PC-3 (cell line): ENCODE data around the gene PEX11A. TPM values are rescaled to one million over a fixed set of nuclear protein-coding genes. Genes with fewer than 3 reads are reported as not detected.
A peak's percentile ranks its signal among the peaks of the same experiment; 100 is the strongest.

ENCODE experiments used
- ATAC-seq: fragments of 200-7000 bp; cut with Tn5 transposase; 2 replicates; pipeline ENCODE4 v1.9.1; 2020; ENCODE audit warnings: mild to moderate bottlenecking, moderate library complexity
- BruUV-seq: library from RNA; stranded (reverse); fragments of 400-500 nt; replicated peaks from 2 replicates; lab custom pipeline; 2021; lab: Mats Ljungman, UMichigan
- CTCF ChIA-PET: fragments of 300-600 bp; sonication (Branson Sonifier 250); formaldehyde crosslinking; loops from one replicate; lab custom pipeline; 2022; ENCODE audit warnings: antibody characterized with exemption; lab: Charles Lee
- POLR2A ChIA-PET: fragments of 300-600 bp; sonication (Branson Sonifier 250); formaldehyde crosslinking; loops from one replicate; lab custom pipeline; 2022; ENCODE audit warnings: antibody characterized with exemption; ENCODE audit not compliant: unreplicated experiment; lab: Charles Lee
- DNase-seq: peaks from one replicate; pipeline ENCODE4 v3.0.0-alpha.2; 2015
- H2AFZ ChIP-seq: fragments of 300-600 bp; sonication (generic); 2 replicates; pipeline ENCODE4 v1.6.0; 2016; ENCODE audit warnings: antibody characterized with exemption, low read length
- H3F3A ChIP-seq: fragments of 300-600 bp; sonication (generic); one replicate; pipeline ENCODE4 v1.6.0; 2017; ENCODE audit warnings: antibody characterized with exemption, low read length, control low read depth, mild to moderate bottlenecking; ENCODE audit not compliant: unreplicated experiment
- H3K27ac ChIP-seq: fragments of 300-600 bp; sonication (generic); 2 replicates; pipeline ENCODE4 v1.5.1; 2016; ENCODE audit warnings: mild to moderate bottlenecking, low read length
- H3K27me3 ChIP-seq: fragments of 300-600 bp; sonication (generic); 2 replicates; pipeline ENCODE4 v1.6.1; 2016; ENCODE audit warnings: low read length, mixed read lengths
- H3K36me3 ChIP-seq: fragments of 300-600 bp; sonication (generic); 2 replicates; pipeline ENCODE4 v1.6.1; 2016; ENCODE audit warnings: low read depth, mixed run types, low read length, mixed read lengths
- H3K4me1 ChIP-seq: fragments of 300-600 bp; sonication (generic); 2 replicates; pipeline ENCODE4 v1.5.1; 2016; ENCODE audit warnings: low read length; ENCODE audit not compliant: insufficient read depth
- H3K4me2 ChIP-seq: fragments of 300-600 bp; sonication (generic); 2 replicates; pipeline ENCODE4 v1.6.0; 2016; ENCODE audit warnings: low read length
- H3K4me3 ChIP-seq: fragments of 300-600 bp; sonication (generic); 2 replicates; pipeline ENCODE4 v1.5.1; 2016; ENCODE audit warnings: mild to moderate bottlenecking, low read length, mixed read lengths
- H3K79me2 ChIP-seq: fragments of 300-600 bp; sonication (generic); 2 replicates; pipeline ENCODE4 v1.6.1; 2017; ENCODE audit warnings: low read length, mixed read lengths
- H3K9ac ChIP-seq: fragments of 300-600 bp; sonication (generic); 2 replicates; pipeline ENCODE4 v1.6.0; 2016; ENCODE audit warnings: mild to moderate bottlenecking, low read length
- H3K9me2 ChIP-seq: fragments of 300-600 bp; sonication (generic); replicated peaks from 2 replicates; pipeline ENCODE4 v1.6.1; 2016; ENCODE audit warnings: mixed run types, low read length, mixed read lengths
- H3K9me3 ChIP-seq: fragments of 300-600 bp; sonication (generic); 2 replicates; pipeline ENCODE4 v1.6.1; 2016; ENCODE audit warnings: low read length, mixed read lengths
- H4K20me1 ChIP-seq: fragments of 300-600 bp; sonication (generic); 2 replicates; pipeline ENCODE4 v1.6.1; 2016; ENCODE audit warnings: low read length, mixed read lengths
- CTCF ChIP-seq: fragments of 300-600 bp; sonication (generic); conservative IDR thresholded peaks from 2 replicates; pipeline ENCODE4 v1.5.1; 2017; ENCODE audit warnings: antibody characterized with exemption, low read depth, mild to moderate bottlenecking, low read length
- EZH2 ChIP-seq: fragments of 300-600 bp; sonication (generic); IDR thresholded peaks from one replicate; pipeline ENCODE4 v1.6.1; 2017; ENCODE audit warnings: antibody characterized with exemption, mild to moderate bottlenecking, low read length; ENCODE audit not compliant: unreplicated experiment
- EZH2phosphoT487 ChIP-seq: fragments of 300-600 bp; sonication (generic); IDR thresholded peaks from 2 replicates; pipeline ENCODE4 v1.6.1; 2018; ENCODE audit warnings: mild to moderate bottlenecking, antibody characterized with exemption, low read length, borderline replicate concordance
- intact Hi-C: fragments of 100-400 bp; cut with micrococcal nuclease; formaldehyde crosslinking; loops from 2 replicates; pipeline ENCODE4 v1.9.0; 2023
- total RNA-seq: library from RNA; depleted of rRNA; stranded (reverse); fragments of >200 nt; gene quantifications from 2 replicates; pipeline ENCODE4 v1.2.3, GENCODE V29; 2014

Gene PEX11A
- total RNA-seq, 1 experiment from 2014 or later, result 9.7 TPM

GRCh38 chr15:89685995-89686394 is 4.6 kb downstream of the PEX11A start:
- Histone ChIP-seq H2AFZ (no peak overlapping the region), H3K79me2 (peaks cover 20% of the 10 kb centered on the region), H4K20me1 (no peaks in the 10 kb centered on the region), H3K36me3 (peaks cover 6% of the 10 kb centered on the region; the same call in 1 of the 2 replicates), H3K4me2 (no peak overlapping the region), H3K4me1 (peaks cover 21% of the 10 kb centered on the region), H3K27ac (no peak overlapping the region), H3K27me3 (no peaks in the 10 kb centered on the region), H3K9me3 (no peaks in the 10 kb centered on the region), H3K9ac (no peak overlapping the region), H3K9me2 (no peaks in the 10 kb centered on the region), H3K4me3 (no peak overlapping the region), H3F3A (no peaks in the 10 kb centered on the region)
- no peak for ATAC-seq
- POLR2A ChIA-PET, result no interaction called here
- CTCF ChIA-PET, result no interaction called here
- DNase-seq, result no peak
- no TSS peak for BruUV-seq
- TF ChIP-seq EZH2phosphoT487 (no peak), EZH2 (no peak), CTCF (no peak)
- intact Hi-C loops, result no loop called here

- TF ChIP-seq CTCF (no peak), EZH2 (no peak), EZH2phosphoT487 (no peak)
- H3K4me3 ChIP-seq, result no peak overlapping the region
- no peaks in the 10 kb centered on the region for H4K20me1 ChIP-seq
- DNase-seq, result no peak
- ChIA-PET POLR2A (no interaction called here), CTCF (no interaction called here)
- peak overlapping the region; percentile 54 for H3K4me2 ChIP-seq
- peak; percentile 25 for ATAC-seq
- H3K27ac ChIP-seq, result peak overlapping the region; percentile 54
- H3K27me3 ChIP-seq, result no peaks in the 10 kb centered on the region
- no peaks in the 10 kb centered on the region for H3F3A ChIP-seq
- no peak overlapping the region for H3K9ac ChIP-seq
- no peaks in the 10 kb centered on the region for H3K79me2 ChIP-seq
- intact Hi-C loops, result no loop called here
- no TSS peak for BruUV-seq
- no peaks in the 10 kb centered on the region for H3K9me2 ChIP-seq
- H3K36me3 ChIP-seq, result peaks cover 6% of the 10 kb centered on the region; the same call in 1 of the 2 replicates
- no peak overlapping the region for H2AFZ ChIP-seq
- peaks cover 24% of the 10 kb centered on the region for H3K4me1 ChIP-seq
- no peaks in the 10 kb centered on the region for H3K9me3 ChIP-seq
These were observed 9.4 kb downstream of the PEX11A start for GRCh38 chr15:89681146-89681545.

GRCh38 chr15:89680282-89680873 is 10.2 kb downstream of the PEX11A start:
- intact Hi-C loops, result loop anchor here (1.0 kb wide), 1 partner anchor 17 kb away; no protein-coding TSS in a partner anchor
- no peak overlapping the region for H2AFZ ChIP-seq
- H3K27ac ChIP-seq, result peak overlapping the region; percentile 54
- no peaks in the 10 kb centered on the region for H3K27me3 ChIP-seq
- H4K20me1 ChIP-seq, result no peaks in the 10 kb centered on the region
- no peaks in the 10 kb centered on the region for H3K79me2 ChIP-seq
- no peak overlapping the region for H3K9ac ChIP-seq
- peaks cover 6% of the 10 kb centered on the region; the same call in 1 of the 2 replicates for H3K36me3 ChIP-seq
- H3K9me2 ChIP-seq, result no peaks in the 10 kb centered on the region
- TF ChIP-seq EZH2phosphoT487 (no peak), EZH2 (no peak), CTCF (no peak)
- H3K9me3 ChIP-seq, result no peaks in the 10 kb centered on the region
- no TSS peak for BruUV-seq
- H3K4me3 ChIP-seq, result no peak overlapping the region
- peak; percentile 90 for DNase-seq
- ChIA-PET POLR2A (no interaction called here), CTCF (no interaction called here)
- H3F3A ChIP-seq, result no peaks in the 10 kb centered on the region
- peak overlapping the region; percentile 54 for H3K4me2 ChIP-seq
- ATAC-seq, result peak; percentile 89
- peaks cover 24% of the 10 kb centered on the region for H3K4me1 ChIP-seq
